Measurements from ENCODE around the gene ZNF134.
A peak's percentile ranks its signal among the peaks of the same experiment; 100 is the strongest.

The ZNF134 gene

GRCh38 chr19:57613941-57614743, at the start of gene ZNF134:
Gene ZNF134 (plus strand): TSS chr19:57614242. CDS start chr19:57619469, 5,227 bp downstream.
- in situ Hi-C loops (cut with MboI; ENCODE audit: low sequenced_read_pairs, unreplicated experiment): no loop called here
- peak; percentile 96 for DNase-seq (ENCODE audit: low spot score)
- no peak for TF ChIP-seq CTCF (IDR thresholded peaks at IDR 0.05; ENCODE audit: borderline replicate concordance, control extremely low read depth, extremely low read depth, insufficient read depth, missing control alignments)

DNA sequence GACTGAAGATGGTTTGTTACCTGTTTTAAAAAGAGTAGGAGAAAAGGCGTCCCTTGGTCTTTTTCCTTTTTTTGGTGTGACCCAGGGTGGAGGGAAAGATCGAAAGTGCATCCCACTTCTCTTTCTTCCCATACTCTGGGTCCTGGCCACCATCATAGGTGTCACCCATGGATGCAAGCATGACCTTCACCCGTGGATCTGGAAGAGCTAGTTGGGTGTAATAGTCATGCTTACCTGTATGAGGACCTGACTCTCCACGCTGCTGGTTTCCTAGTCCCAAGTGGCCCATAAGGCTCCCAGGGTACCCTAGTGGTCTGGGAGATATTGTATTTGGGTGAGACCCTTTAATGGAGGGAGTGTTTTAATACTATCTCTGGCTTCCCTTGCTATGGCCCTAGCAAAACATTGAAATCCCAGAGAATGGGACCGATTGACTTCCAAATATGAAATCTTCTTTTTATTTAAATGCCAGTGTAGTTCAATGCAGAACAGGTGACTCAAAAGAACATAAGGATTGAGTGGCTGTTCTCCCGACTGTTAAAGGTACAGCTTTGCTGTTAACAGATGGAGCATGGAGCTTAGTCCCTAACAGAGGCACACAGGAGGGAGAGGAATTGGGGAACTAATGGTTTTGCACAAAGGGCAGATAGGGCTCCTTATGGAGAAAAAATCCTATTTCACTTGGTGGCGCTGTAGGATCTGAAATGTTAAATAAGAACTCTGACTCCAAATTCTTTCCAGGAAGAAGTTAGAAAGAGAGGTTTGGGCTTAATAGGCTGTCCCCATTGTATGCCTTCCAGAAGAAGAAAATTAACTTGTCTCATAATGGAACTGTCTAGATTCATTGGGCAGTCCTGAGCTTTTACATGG, 47.4 kb upstream of the ZNF134 start:
- in situ Hi-C loops (cut with MboI; ENCODE audit: low sequenced_read_pairs, unreplicated experiment): no loop called here
- DNase-seq (ENCODE audit: low spot score): no peak

DNA sequence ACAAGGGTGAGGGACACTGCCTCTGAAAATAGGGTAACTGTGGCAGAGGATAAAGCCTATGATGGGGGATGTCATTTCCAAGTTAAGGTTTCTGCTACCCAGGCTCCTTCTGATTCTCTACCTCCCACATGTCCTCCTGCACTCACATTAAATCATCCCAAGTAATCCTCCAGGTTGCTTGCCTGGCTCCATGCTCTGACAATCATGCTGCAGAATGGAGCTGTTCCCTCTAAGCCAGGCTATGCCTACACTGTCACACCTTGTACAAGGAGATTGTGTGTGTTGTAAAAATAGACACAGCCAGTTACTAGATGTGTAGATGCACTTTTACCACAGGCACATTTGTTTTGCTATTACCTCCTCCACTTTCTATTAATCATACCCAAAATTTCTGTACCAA, 43.3 kb upstream of the ZNF134 start:
- no peak for TF ChIP-seq CTCF (IDR thresholded peaks at IDR 0.05; ENCODE audit: borderline replicate concordance, control extremely low read depth, extremely low read depth, insufficient read depth, missing control alignments)
- DNase-seq (ENCODE audit: low spot score): no peak
- in situ Hi-C loops (cut with MboI; ENCODE audit: low sequenced_read_pairs, unreplicated experiment): no loop called here

More for the DNA sequence above, 47.4 kb upstream of the ZNF134 start:
- TF ChIP-seq CTCF (IDR thresholded peaks at IDR 0.05; ENCODE audit: borderline replicate concordance, control extremely low read depth, extremely low read depth, insufficient read depth, missing control alignments): no peak

DNA sequence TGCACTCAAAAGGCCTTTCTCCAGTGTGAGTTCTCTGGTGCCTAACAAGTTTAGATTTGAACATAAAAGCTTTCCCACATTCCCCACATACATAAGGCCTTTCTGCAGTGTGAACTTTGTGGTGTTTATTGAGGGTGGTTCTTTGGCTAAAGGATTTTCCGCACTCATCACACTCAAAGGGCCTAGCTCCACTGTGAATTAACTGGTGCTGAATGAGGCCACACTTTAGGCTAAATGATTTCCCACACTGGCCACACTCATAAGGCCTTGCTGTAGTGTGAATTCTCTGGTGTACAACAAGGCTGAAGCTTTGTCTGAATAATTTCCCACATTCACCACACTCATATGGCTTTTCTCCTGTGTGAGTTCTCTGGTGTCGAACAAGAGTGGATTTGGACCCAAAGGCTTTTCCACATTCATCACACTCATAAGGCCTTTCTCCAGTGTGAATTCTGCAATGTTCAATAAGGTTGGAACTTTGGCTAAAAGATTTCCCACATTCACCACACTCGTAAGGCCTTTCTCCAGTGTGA, 41.6 kb upstream of the ZNF134 start:
- DNase-seq (ENCODE audit: low spot score): no peak
- in situ Hi-C loops (cut with MboI; ENCODE audit: low sequenced_read_pairs, unreplicated experiment): no loop called here
- TF ChIP-seq CTCF (IDR thresholded peaks at IDR 0.05; ENCODE audit: borderline replicate concordance, control extremely low read depth, extremely low read depth, insufficient read depth, missing control alignments): no peak

GRCh38 chr19:57576661-57577060, 37.4 kb upstream of the ZNF134 start:
- no peak for DNase-seq (ENCODE audit: low spot score)
- in situ Hi-C loops (cut with MboI; ENCODE audit: low sequenced_read_pairs, unreplicated experiment): no loop called here
- TF ChIP-seq CTCF (IDR thresholded peaks at IDR 0.05; ENCODE audit: borderline replicate concordance, control extremely low read depth, extremely low read depth, insufficient read depth, missing control alignments): no peak

GRCh38 chr19:57578487-57579205, 35.4 kb upstream of the ZNF134 start, which contains the start of gene ZNF416:
Gene ZNF416 (minus strand): TSS chr19:57578911. CDS start chr19:57578704, 207 bp downstream.
- in situ Hi-C loops (cut with MboI; ENCODE audit: low sequenced_read_pairs, unreplicated experiment): no loop called here
- TF ChIP-seq CTCF (IDR thresholded peaks at IDR 0.05; ENCODE audit: borderline replicate concordance, control extremely low read depth, extremely low read depth, insufficient read depth, missing control alignments): peak; percentile 33
- peak; percentile 99 for DNase-seq (ENCODE audit: low spot score)
